ENCODE data around the gene ELF3.
A peak's percentile ranks its signal among the peaks of the same experiment; 100 is the strongest.
"Not testable (repeated sequence)": the region's sequence is repeated elsewhere in the genome, so short reads cannot be mapped to it uniquely, and the experiment has no call there.

ELF3 gene

GRCh38 chr1:202010180-202011015 lies at the start of gene ELF3:
TSS of gene ELF3 (plus strand) at chr1:202010587. CDS start at chr1:202011137, 550 bp downstream.
- DNase-seq: no peak

GRCh38 chr1:201962382-201962781 lies 48.0 kb upstream of the ELF3 start:
- DNase-seq: not testable (repeated sequence)

DNA sequence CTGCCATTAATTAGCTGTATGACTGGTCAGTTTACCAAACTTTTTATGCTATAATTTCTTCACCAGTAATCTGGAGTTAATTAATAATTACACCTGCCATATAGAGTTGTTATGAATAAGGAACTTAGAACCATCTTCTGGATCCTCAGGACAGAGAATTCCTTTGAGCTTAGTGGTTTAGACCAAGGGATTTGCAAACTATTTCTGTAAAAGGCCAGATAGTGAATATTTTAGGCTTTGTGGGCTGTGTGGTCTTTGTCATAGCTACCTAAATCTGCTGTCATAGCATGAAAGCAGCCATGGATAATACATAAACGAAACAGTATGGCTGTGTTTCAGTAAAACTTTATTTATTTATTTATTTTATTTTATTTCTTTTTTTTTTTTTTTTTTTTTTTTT lies 46.1 kb upstream of the ELF3 start:
- DNase-seq: no peak

- no peak for DNase-seq
Measured at GRCh38 chr1:201966171-201966570, 44.2 kb upstream of the ELF3 start.

DNA sequence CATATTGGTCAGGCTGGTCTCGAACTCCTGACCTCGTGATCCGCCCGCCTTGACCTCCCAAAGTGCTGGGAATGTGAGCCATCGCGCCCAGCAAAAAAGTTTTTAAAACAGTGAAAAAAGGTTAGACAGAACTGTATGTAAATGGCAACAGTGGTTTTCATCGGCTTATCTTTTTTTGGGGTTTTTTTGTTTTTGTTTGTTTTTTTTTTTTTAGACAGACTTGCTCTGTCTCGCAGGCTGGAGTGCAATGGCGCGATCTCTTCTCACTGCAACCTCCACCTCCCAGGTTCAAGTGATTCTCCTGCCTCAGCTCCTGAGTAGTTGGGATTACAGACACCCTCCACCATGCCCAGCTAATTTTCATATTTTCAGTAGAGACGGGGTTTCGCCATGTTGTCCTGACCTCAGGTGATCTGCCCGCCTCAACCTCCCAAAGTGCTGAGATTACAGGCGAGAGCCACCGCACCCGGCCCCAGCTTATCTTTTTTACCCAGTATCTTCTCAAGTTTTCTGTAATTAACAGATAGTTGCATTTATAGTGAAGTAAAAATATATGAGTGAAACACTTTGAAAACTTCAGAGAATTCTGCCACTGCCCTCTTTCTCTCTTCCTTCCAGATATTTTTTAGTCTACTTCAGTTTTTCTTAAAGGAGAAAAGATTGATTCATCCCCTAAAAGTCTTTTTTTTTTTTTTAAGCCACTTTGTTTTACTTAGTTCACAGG lies 42.0 kb upstream of the ELF3 start:
- DNase-seq: no peak

GRCh38 chr1:201970334-201971159 lies 39.8 kb upstream of the ELF3 start:
- DNase-seq: no peak

GRCh38 chr1:201982082-201982622 lies 28.2 kb upstream of the ELF3 start:
- DNase-seq: no peak

GRCh38 chr1:201982623-201983379 lies 27.6 kb upstream of the ELF3 start, which contains the start of gene RNPEP:
TSS of gene RNPEP (plus strand) at chr1:201982648. CDS start at chr1:201982667, 19 bp downstream.
- peak; percentile 38 to 54 for DNase-seq

GRCh38 chr1:201983380-201983805 lies 27.0 kb upstream of the ELF3 start:
- DNase-seq: no peak

DNA sequence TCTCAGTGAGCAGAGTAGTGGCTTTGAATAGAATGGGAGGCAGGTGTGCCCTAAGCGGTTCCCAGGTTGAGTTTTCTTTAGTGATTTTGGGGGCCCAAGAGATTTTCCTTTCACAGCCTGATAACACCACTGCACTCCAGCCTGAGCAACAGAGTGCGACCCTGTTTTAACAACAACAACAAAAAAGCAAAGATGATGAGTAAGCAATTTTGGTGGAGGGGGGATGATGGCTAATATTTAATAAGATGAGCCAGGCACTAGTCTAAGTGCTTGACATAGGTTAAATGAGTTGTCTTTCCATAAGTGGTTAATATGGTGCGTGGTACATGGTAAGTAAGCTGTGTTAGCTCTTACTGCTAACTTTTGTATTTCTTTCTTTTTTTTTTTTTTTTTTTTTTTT lies 25.9 kb upstream of the ELF3 start:
- DNase-seq: no peak

DNA sequence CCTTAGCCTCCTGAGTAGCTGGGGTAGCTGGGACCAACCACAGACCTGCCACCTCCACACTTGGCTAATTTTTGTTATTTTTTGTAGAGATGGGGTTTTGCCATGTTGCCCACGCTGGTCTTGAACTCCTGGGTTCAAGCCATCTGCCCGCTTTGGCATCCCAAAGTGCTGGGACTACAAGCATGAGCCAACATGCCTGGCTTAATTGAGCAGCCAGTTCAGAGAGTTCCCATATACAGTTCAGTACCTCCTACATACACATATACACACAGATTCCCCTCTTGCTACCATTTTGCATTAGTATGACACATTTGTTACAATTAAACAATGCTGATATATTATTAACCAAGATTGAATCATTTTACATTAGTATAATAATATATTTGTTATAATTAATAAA lies 25.0 kb upstream of the ELF3 start:
- no peak for DNase-seq

GRCh38 chr1:201988601-201989000 lies 21.8 kb upstream of the ELF3 start:
- DNase-seq: no peak

DNA sequence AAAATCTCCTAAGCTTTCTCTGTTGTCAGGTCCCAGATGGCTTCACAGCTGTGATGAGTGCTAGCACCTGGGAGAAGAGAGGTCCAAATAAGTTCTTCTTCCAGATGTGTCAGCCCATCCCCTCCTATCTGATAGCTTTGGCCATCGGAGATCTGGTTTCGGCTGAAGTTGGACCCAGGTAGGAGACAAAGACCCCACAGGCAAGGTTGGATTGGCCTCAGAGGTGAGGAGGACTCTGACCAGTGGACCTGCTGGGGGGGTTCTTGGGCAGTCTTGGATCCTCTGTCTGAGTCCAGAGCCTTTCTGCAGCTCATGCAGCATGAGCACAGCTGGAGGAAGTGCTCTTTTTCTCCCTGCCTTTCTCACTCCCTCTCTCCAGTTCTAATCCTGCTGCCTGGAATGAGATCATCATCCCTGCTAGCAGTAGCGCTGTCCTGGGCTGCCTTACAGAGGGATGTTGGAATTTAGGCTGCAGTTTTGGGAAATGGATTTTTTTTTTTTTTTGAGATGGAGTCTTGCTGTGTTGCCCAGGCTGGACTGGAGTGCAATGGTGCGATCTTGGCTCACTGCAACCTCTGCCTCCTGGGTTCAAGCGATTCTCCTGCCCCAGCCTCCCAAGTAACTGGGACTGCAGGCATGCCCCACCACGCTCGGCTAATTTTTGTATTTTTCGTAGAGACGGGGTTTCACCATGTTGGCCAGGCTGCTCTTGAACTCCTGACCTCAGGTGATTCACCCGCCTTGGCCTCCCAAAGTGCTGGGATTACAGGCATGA lies 20.8 kb upstream of the ELF3 start:
- DNase-seq: no peak

DNA sequence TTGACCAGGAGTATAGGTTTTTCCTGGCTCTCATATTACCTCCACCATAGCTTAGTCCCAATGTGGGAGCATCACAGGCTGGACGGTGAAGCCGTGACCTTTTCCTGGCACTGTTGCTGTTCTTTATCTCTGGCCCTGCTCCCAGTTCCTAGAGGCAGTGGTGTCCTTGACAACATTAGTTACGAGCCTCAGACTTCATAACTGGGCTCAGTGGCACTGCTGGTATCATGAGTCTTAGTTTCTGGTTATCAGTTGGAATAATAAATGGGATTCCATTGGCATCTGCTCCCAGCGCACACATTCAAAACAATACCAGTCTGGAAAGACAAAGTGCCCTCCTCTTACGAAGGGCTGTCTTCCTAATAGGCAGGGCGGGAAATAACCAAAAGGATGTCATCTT lies 20.0 kb upstream of the ELF3 start:
- DNase-seq: no peak

DNA sequence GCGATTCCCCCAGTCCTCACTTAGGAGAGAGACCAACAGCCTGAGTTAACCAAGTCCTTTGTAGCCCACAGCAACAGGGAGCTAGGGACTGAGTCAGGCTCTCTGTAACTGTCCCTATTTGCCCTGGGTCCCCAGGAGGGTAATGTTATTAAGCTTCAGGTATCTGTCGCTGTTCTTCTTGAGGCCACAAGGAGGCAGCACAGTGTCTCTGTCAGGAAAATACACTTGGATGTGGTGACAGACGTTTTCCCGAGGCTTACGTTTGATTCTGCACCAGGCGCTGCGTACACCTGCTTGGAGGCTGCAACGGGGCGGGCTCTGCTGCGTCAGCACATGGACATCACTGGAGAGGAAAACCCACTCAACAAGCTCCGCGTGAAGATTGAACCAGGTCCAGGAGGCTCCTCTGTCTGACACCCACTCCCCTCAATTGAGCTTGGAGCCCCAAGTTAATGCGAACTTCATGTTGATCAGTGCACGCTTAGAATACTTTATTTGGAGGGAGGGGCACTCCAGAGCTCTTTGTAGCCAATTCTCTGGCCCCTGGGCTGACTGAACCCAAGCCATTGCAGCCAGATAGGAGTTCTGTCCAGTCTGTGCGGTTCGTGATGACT lies 10.7 kb upstream of the ELF3 start:
- peak in 1 of 2 donors; percentile 40 for DNase-seq

- no peak for DNase-seq
Measured at GRCh38 chr1:202002507-202002906, 7.9 kb upstream of the ELF3 start.

DNA sequence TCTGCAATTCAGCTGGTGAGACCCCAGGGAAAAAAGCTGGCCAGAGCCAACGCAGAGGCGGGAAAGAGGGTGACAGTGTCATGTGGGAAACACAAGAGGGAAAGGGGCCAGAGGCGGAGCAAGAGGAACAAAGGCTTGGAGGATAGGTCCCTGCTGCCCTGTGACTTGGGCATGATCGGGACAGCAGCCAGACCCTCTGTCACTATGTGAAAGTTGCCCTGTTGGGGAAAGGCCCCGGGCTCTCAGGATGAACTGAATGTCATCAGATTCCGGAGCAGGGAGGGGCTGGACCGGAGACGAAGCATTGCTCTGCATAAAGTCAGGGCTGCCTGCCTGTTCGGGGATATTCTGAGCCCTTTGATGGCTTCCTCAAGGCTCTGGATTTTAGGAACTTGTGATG lies 5.7 kb upstream of the ELF3 start:
- DNase-seq: no peak

DNA sequence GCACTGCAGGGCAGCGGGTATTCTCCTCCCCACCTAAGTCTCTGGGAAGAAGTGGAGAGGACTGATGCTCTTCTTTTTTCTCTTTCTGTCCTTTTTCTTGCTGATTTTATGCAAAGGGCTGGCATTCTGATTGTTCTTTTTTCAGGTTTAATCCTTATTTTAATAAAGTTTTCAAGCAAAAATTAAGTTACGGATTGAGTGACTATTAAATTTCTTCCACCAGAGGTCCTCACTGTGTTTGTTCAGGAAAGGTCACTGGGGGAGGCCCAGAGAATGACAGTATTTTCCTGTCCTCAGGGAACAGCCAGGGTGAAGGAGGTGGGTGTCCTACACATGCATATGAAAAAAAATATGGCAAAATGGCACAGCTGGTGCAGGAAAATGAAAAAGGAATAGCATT lies 4.4 kb upstream of the ELF3 start:
- DNase-seq: no peak

- DNase-seq: no peak
Measured at GRCh38 chr1:202007304-202007703, 3.1 kb upstream of the ELF3 start.

GRCh38 chr1:202007805-202008489 lies 2.4 kb upstream of the ELF3 start:
- DNase-seq: no peak
